GM12878 (cell line): ENCODE data around the gene PLAGL2. TPM values are rescaled to one million over a fixed set of nuclear protein-coding genes. Genes with fewer than 3 reads are reported as not detected.

Experiments used
- ATAC-seq: fragments of 200-7000 bp; cut with Tn5 transposase; 3 replicates; pipeline ENCODE4 v1.9.1; 2020; ENCODE audit warnings: mild to moderate bottlenecking, moderate library complexity
- BruUV-seq: library from RNA; stranded (reverse); fragments of 400-500 nt; replicated peaks from 2 replicates; lab custom pipeline; 2021; lab: Mats Ljungman, UMichigan
- CTCF ChIA-PET: fragments of 300-600 bp; sonication (Branson Sonifier 250); formaldehyde crosslinking; extraction: SDS; loops from one replicate; lab custom pipeline; 2021; ENCODE audit warnings: inconsistent platforms; lab: Yijun Ruan, JAX
- POLR2A ChIA-PET: fragments of 350-600 bp; formaldehyde crosslinking; extraction: SDS; loops from one replicate; lab custom pipeline; 2021; ENCODE audit warnings: inconsistent platforms; lab: Charles Lee
- RAD21 ChIA-PET: fragments of 300-600 bp; sonication (Branson Sonifier 250); formaldehyde crosslinking; loops from one replicate; lab custom pipeline; 2023; ENCODE audit warnings: antibody characterized with exemption; ENCODE audit not compliant: unreplicated experiment; lab: Charles Lee
- SMC1A ChIA-PET: fragments of 300-600 bp; sonication (Branson Sonifier 250); formaldehyde crosslinking; loops from one replicate; lab custom pipeline; 2023; ENCODE audit not compliant: unreplicated experiment, uncharacterized antibody; lab: Charles Lee
- DNase-seq: peaks from one replicate; pipeline ENCODE4 v3.0.0-alpha.2; 2011; ENCODE audit warnings: low read depth, low spot score
- FAIRE-seq: peaks from 3 replicates; lab custom pipeline; 2011; peaks lifted over from hg19 to GRCh38; lab: Jason Lieb, UNC
- H2AFZ ChIP-seq: 2 replicates; pipeline ENCODE4 v1.6.0; 2011; ENCODE audit warnings: low read depth, low read length, control low read depth; ENCODE audit not compliant: control insufficient read depth
- H3K27ac ChIP-seq: 2 replicates; pipeline ENCODE4 v1.5.1; 2011; ENCODE audit warnings: control low read depth; ENCODE audit not compliant: control insufficient read depth, insufficient read depth
- H3K27me3 ChIP-seq, 2 experiments: replicated peaks in 1 of 2; 2 replicates each; pipeline versions ENCODE4 v1.6.0 to v1.6.1; 2011; ENCODE audit warnings: low read length in 1 of 2; ENCODE audit not compliant: control insufficient read depth in 2 of 2, insufficient read depth in 2 of 2
- H3K36me3 ChIP-seq, 2 experiments: 2 replicates each; pipeline ENCODE4 v1.5.1; 2011; ENCODE audit warnings: low read length in 1 of 2; ENCODE audit not compliant: control insufficient read depth in 2 of 2, insufficient read depth in 2 of 2
- H3K4me1 ChIP-seq: 2 replicates; pipeline ENCODE4 v1.6.1; 2011; ENCODE audit warnings: mild to moderate bottlenecking, low read length, moderate library complexity, mixed read lengths; ENCODE audit not compliant: control insufficient read depth, insufficient read depth
- H3K4me2 ChIP-seq: 2 replicates; pipeline ENCODE4 v1.6.0; 2011; ENCODE audit warnings: control low read depth; ENCODE audit not compliant: control insufficient read depth, insufficient read depth
- H3K4me3 ChIP-seq: fragments of 200-600 bp; sonication (generic); 2 replicates; pipeline ENCODE4 v1.5.1; 2016
- H3K79me2 ChIP-seq: 2 replicates; pipeline ENCODE4 v1.6.0; 2011; ENCODE audit warnings: low read length; ENCODE audit not compliant: control insufficient read depth, insufficient read depth
- H3K9ac ChIP-seq: 2 replicates; pipeline ENCODE4 v1.8.0; 2011; ENCODE audit warnings: low read length, control low read depth, mixed read lengths; ENCODE audit not compliant: control insufficient read depth, insufficient read depth
- H3K9me3 ChIP-seq: replicated peaks from 3 replicates; pipeline ENCODE4 v1.5.1; 2011; ENCODE audit warnings: mild to moderate bottlenecking, low read length; ENCODE audit not compliant: control insufficient read depth, insufficient read depth
- H4K20me1 ChIP-seq: 2 replicates; pipeline ENCODE4 v1.6.0; 2011; ENCODE audit not compliant: control insufficient read depth, insufficient read depth
- CBX3 ChIP-seq: fragments of 200-600 bp; sonication (generic); IDR thresholded peaks from 2 replicates; pipeline ENCODE4 v1.6.1; 2016; ENCODE audit warnings: low read depth, borderline replicate concordance
- CEBPB ChIP-seq, 2 experiments: fragments of 150-350 bp in 1 of 2; IDR thresholded peaks; 2 replicates each; pipeline ENCODE4 v1.6.1; 2012 to 2014; ENCODE audit warnings: low read depth in 2 of 2, low read length in 2 of 2, borderline replicate concordance in 1 of 2, inconsistent platforms in 1 of 2
- CHD2 ChIP-seq: IDR thresholded peaks from 2 replicates; pipeline ENCODE4 v1.6.1; 2011; ENCODE audit warnings: low read depth, low read length, improper control_type of control experiment, borderline replicate concordance
- CREM ChIP-seq: IDR thresholded peaks from 2 replicates; pipeline ENCODE4 v1.6.1; 2014; ENCODE audit warnings: antibody characterized with exemption, low read depth
- EED ChIP-seq: sonication (generic); IDR thresholded peaks from 2 replicates; pipeline ENCODE4 v1.6.1; 2016; ENCODE audit warnings: antibody characterized with exemption, low read depth
- JUNB ChIP-seq: IDR thresholded peaks from 2 replicates; pipeline ENCODE4 v1.6.1; 2016; ENCODE audit warnings: antibody characterized with exemption, mild to moderate bottlenecking
- KAT2A ChIP-seq: conservative IDR thresholded peaks from 2 replicates; pipeline ENCODE4 v1.6.1; 2011; ENCODE audit warnings: low read depth, low read length; ENCODE audit not compliant: control insufficient read depth
- KDM1A ChIP-seq: fragments of 200-600 bp; sonication (generic); IDR thresholded peaks from 2 replicates; pipeline ENCODE4 v1.6.1; 2016; ENCODE audit warnings: borderline replicate concordance
- MEF2A ChIP-seq: IDR thresholded peaks from 2 replicates; pipeline ENCODE4 v1.6.1; 2011; ENCODE audit warnings: low read depth, mild to moderate bottlenecking, low read length, moderate library complexity; ENCODE audit not compliant: insufficient read depth
- RFX5 ChIP-seq: IDR thresholded peaks from 2 replicates; pipeline ENCODE4 v1.6.1; 2011; ENCODE audit warnings: low read depth, low read length, improper control_type of control experiment
- SMAD5 ChIP-seq: IDR thresholded peaks from 2 replicates; pipeline ENCODE4 v1.6.1; 2016; ENCODE audit warnings: antibody characterized with exemption, low read depth
- SMC3 ChIP-seq: IDR thresholded peaks from 2 replicates; pipeline ENCODE4 v1.6.1; 2011; ENCODE audit warnings: low read length, improper control_type of control experiment, borderline replicate concordance
- TBL1XR1 ChIP-seq: IDR thresholded peaks from 2 replicates; pipeline ENCODE4 v1.6.1; 2012; ENCODE audit warnings: low read depth, low read length, improper control_type of control experiment
- TCF3 ChIP-seq: IDR thresholded peaks from 2 replicates; pipeline ENCODE4 v1.6.1; 2012; ENCODE audit warnings: low read depth, mild to moderate bottlenecking, low read length, borderline replicate concordance; ENCODE audit not compliant: insufficient read depth
- ZNF274 ChIP-seq: IDR thresholded peaks from one replicate; pipeline ENCODE4 v1.8.0; 2011; ENCODE audit not compliant: insufficient read length, insufficient read depth
- WGBS: methylation state at CpG from one replicate; pipeline ENCODE4 v1.1.6; 2016; ENCODE audit warnings: low lambda C conversion rate; ENCODE audit not compliant: insufficient replicate concordance, insufficient coverage; ENCODE audit errors: missing lambda C conversion rate; 5-methylcytosine and 5-hydroxymethylcytosine counted together
- in situ Hi-C: fragments of 300-500 bp; cut with MboI; formaldehyde crosslinking; loops from 9 replicates; pipeline ENCODE4 v1.14.3; 2018; ENCODE audit warnings: mixed read lengths
- intact Hi-C: fragments of 100-400 bp; cut with micrococcal nuclease; formaldehyde crosslinking; loops from one replicate; pipeline ENCODE4 v1.14.2; 2022; ENCODE audit not compliant: unreplicated experiment
- polyA plus RNA-seq, 11 experiments: library from polyadenylated mRNA; depleted of rRNA in 4 of 11; unstranded in 6 of 11; stranded (reverse) in 5 of 11; fragments of >200 nt; fragmentation: Nextera tagmentation in 4 of 11; fragmentation: Illumina TruSeq in 1 of 11; extraction: Ambion mirVana in 4 of 11; extraction: Trizol in 1 of 11; gene quantifications; 1 replicate in 1 of 11; 2 replicates in 10 of 11; pipeline versions ENCODE4 v1.2.1 to v1.2.3, GENCODE V29; 2011 to 2016; ENCODE audit warnings: inconsistent platforms in 2 of 11, missing spikeins in 2 of 11, low read depth in 1 of 11
- total RNA-seq, 4 experiments: library from RNA; depleted of rRNA in 3 of 4; stranded (reverse); fragments of >200 nt in 3 of 4; fragmentation: Illumina TruSeq in 1 of 4; extraction: Trizol in 1 of 4; gene quantifications; 2 replicates each; pipeline versions ENCODE4 v1.2.1 to v1.2.3, GENCODE V29; 2013 to 2021
- TF ChIP-seq, protein P1 (sequence below): fragments of 450-650 bp; IDR thresholded peaks from 2 replicates; pipeline ENCODE4 v1.6.1; 2017; ENCODE audit warnings: mild to moderate bottlenecking
- TF ChIP-seq, protein P2 (sequence below): fragments of 450-650 bp; IDR thresholded peaks from 2 replicates; pipeline ENCODE4 v1.6.1; 2016; ENCODE audit warnings: mild to moderate bottlenecking
- TF ChIP-seq, protein P3 (sequence below): fragments of 450-650 bp; IDR thresholded peaks from 2 replicates; pipeline ENCODE4 v1.6.1; 2017; ENCODE audit warnings: low read depth, mild to moderate bottlenecking, moderate library complexity

The PLAGL2 gene
- total and polyA plus RNA-seq, 10 of the 15 experiments (the other 5 are each of a cell fraction or from before 2014, with no cell fraction given) = 4.4 to 32.3 (median 13.3) TPM

DNA sequence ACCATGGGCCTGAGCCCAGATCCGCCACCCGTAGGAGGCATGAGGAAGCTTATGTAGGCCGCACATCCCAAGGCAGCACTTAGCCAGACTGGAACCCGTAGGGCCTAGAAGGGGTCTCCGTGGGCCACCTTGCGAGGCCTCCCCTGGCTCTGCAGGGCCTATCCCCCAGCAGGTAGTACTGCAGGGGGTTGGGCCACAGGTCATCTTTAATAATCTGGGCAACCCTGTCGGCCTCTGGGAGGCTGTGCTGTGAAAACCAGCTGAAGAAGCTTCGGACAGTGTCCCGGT is 18.5 kb downstream of the PLAGL2 start:
- H3K27me3 ChIP-seq = no peaks in the 10 kb centered on the region
- no peak overlapping the region for H3K4me3 ChIP-seq
- WGBS = 89% methylated on average over 9 of the region's 9 CpGs
- intact Hi-C loops (no loop called here), in situ Hi-C loops (no loop called here)
- FAIRE-seq (no peak), ATAC-seq (no peak), DNase-seq (no peak)
- TF ChIP-seq SMC3 (no peak), TCF3 (no peak), MEF2A (no peak), KDM1A (no peak), CHD2 (no peak), CREM (no peak), ZNF274 (no peak), CEBPB (IDR thresholded peaks at IDR 0.05; ENCODE audit: borderline replicate concordance in 1 of 2, low read depth in 2 of 2, low read length in 2 of 2) (no peak), KAT2A (no peak), TBL1XR1 (no peak), JUNB (no peak), RFX5 (no peak), SMAD5 (no peak), EED (no peak), CBX3 (no peak)
- TF ChIP-seq, protein P1, sequence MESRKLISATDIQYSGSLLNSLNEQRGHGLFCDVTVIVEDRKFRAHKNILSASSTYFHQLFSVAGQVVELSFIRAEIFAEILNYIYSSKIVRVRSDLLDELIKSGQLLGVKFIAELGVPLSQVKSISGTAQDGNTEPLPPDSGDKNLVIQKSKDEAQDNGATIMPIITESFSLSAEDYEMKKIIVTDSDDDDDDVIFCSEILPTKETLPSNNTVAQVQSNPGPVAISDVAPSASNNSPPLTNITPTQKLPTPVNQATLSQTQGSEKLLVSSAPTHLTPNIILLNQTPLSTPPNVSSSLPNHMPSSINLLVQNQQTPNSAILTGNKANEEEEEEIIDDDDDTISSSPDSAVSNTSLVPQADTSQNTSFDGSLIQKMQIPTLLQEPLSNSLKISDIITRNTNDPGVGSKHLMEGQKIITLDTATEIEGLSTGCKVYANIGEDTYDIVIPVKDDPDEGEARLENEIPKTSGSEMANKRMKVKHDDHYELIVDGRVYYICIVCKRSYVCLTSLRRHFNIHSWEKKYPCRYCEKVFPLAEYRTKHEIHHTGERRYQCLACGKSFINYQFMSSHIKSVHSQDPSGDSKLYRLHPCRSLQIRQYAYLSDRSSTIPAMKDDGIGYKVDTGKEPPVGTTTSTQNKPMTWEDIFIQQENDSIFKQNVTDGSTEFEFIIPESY = no peak
- TF ChIP-seq, protein P2, sequence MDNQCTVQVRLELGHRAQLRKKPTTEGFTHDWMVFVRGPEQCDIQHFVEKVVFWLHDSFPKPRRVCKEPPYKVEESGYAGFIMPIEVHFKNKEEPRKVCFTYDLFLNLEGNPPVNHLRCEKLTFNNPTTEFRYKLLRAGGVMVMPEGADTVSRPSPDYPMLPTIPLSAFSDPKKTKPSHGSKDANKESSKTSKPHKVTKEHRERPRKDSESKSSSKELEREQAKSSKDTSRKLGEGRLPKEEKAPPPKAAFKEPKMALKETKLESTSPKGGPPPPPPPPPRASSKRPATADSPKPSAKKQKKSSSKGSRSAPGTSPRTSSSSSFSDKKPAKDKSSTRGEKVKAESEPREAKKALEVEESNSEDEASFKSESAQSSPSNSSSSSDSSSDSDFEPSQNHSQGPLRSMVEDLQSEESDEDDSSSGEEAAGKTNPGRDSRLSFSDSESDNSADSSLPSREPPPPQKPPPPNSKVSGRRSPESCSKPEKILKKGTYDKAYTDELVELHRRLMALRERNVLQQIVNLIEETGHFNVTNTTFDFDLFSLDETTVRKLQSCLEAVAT = no peak
- TF ChIP-seq, protein P3, sequence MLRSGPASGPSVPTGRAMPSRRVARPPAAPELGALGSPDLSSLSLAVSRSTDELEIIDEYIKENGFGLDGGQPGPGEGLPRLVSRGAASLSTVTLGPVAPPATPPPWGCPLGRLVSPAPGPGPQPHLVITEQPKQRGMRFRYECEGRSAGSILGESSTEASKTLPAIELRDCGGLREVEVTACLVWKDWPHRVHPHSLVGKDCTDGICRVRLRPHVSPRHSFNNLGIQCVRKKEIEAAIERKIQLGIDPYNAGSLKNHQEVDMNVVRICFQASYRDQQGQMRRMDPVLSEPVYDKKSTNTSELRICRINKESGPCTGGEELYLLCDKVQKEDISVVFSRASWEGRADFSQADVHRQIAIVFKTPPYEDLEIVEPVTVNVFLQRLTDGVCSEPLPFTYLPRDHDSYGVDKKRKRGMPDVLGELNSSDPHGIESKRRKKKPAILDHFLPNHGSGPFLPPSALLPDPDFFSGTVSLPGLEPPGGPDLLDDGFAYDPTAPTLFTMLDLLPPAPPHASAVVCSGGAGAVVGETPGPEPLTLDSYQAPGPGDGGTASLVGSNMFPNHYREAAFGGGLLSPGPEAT = no peak
- H4K20me1 ChIP-seq = no peaks in the 10 kb centered on the region; the same call in 1 of the 2 replicates
- H3K36me3 ChIP-seq = peaks cover 0 to 5% of the 10 kb centered on the region in 2 experiments; a peak in 1 of 4 replicates
- ChIA-PET POLR2A (no interaction called here), RAD21 (no interaction called here), CTCF (interaction anchor here (0.6 to 1.6 kb wide), 3 partner anchors 12 to 484 kb away, joined by 3 to 4 read pairs (median 4); partner anchors contain the start of gene C20orf203), SMC1A (no interaction called here)
- no peak overlapping the region for H2AFZ ChIP-seq
- no peaks in the 10 kb centered on the region for H3K9me3 ChIP-seq
- H3K4me1 ChIP-seq = no peaks in the 10 kb centered on the region
- no peak overlapping the region for H3K4me2 ChIP-seq
- H3K79me2 ChIP-seq = no peaks in the 10 kb centered on the region
- H3K9ac ChIP-seq = no peak overlapping the region
- BruUV-seq = no TSS peak
- no peak overlapping the region for H3K27ac ChIP-seq
